Measurements from ENCODE around the gene YIPF6. TPM values are rescaled to one million over a fixed set of nuclear protein-coding genes. Genes with fewer than 3 reads are reported as not detected.

The YIPF6 gene
- total RNA-seq = 10 to 100 TPM; 18.0 to 30.5 (median 25.7) TPM

- no peaks in the 10 kb centered on the region for H3K9me3 ChIP-seq
- H3K36me3 ChIP-seq = no peaks in the 10 kb centered on the region
- peaks cover 14% of the 10 kb centered on the region for H3K4me1 ChIP-seq
- DNase-seq (ENCODE audit: low spot score in 2 of 2) = peak; percentile 82 to 85
- peak within 1 kb of the TSS; percentile 68 for H3K4me3 ChIP-seq
- peak within 1 kb of the TSS; percentile 94 for H3K27ac ChIP-seq
- no peaks in the 10 kb centered on the region for H3K27me3 ChIP-seq
- WGBS = 32% methylated on average over 49 of the region's 68 CpGs
- TF ChIP-seq POLR2AphosphoS5 (IDR thresholded peaks at IDR 0.05) = peak in 2 of 3 donors; percentile 50 to 61
- TF ChIP-seq CTCF (IDR thresholded peaks at IDR 0.05) = no peak
- peak in 1 of 2 donors; percentile 80 for TF ChIP-seq POLR2A (IDR thresholded peaks at IDR 0.05)
- no peak for TF ChIP-seq EP300 (IDR thresholded peaks at IDR 0.05)
These were observed at the start of gene YIPF6 for GRCh38 chrX:68498508-68499379. Gene YIPF6, plus strand, starts transcription at chrX:68499051. Its CDS starts 16 bp downstream, at chrX:68499067.

- Histone ChIP-seq H3K36me3 (no peaks in the 10 kb centered on the region), H3K27me3 (no peaks in the 10 kb centered on the region), H3K4me3 (no peak overlapping the region), H3K27ac (no peak overlapping the region), H3K4me1 (no peaks in the 10 kb centered on the region), H3K9me3 (no peaks in the 10 kb centered on the region)
- 76% methylated on average over 8 of the region's 8 CpGs for WGBS
- no peak for DNase-seq (ENCODE audit: low spot score in 2 of 2)
- TF ChIP-seq EP300 (IDR thresholded peaks at IDR 0.05) (no peak), CTCF (IDR thresholded peaks at IDR 0.05) (no peak), POLR2A (IDR thresholded peaks at IDR 0.05) (no peak), POLR2AphosphoS5 (IDR thresholded peaks at IDR 0.05) (no peak)
These were observed 47.1 kb upstream of the YIPF6 start for GRCh38 chrX:68451720-68452119.

- DNase-seq (ENCODE audit: low spot score in 2 of 2) = no peak
- H3K4me3 ChIP-seq = no peak overlapping the region
- no peak for TF ChIP-seq EP300 (IDR thresholded peaks at IDR 0.05)
- TF ChIP-seq POLR2AphosphoS5 (IDR thresholded peaks at IDR 0.05) = no peak
- no peak for TF ChIP-seq POLR2A (IDR thresholded peaks at IDR 0.05)
- TF ChIP-seq CTCF (IDR thresholded peaks at IDR 0.05) = no peak
- H3K4me1 ChIP-seq = no peaks in the 10 kb centered on the region
- H3K9me3 ChIP-seq = no peaks in the 10 kb centered on the region
- H3K36me3 ChIP-seq = no peaks in the 10 kb centered on the region
- no peak overlapping the region for H3K27ac ChIP-seq
- H3K27me3 ChIP-seq = no peaks in the 10 kb centered on the region
- WGBS = 77% methylated on average over 8 of the region's 8 CpGs
These were observed 44.2 kb upstream of the YIPF6 start for GRCh38 chrX:68454476-68455150.

GRCh38 chrX:68455151-68455510 lies 43.7 kb upstream of the YIPF6 start:
- Histone ChIP-seq H3K27me3 (no peaks in the 10 kb centered on the region), H3K27ac (no peak overlapping the region), H3K4me1 (no peaks in the 10 kb centered on the region), H3K36me3 (no peaks in the 10 kb centered on the region), H3K9me3 (no peaks in the 10 kb centered on the region), H3K4me3 (no peak overlapping the region)
- no peak for DNase-seq (ENCODE audit: low spot score in 2 of 2)
- TF ChIP-seq POLR2A (IDR thresholded peaks at IDR 0.05) (no peak), POLR2AphosphoS5 (IDR thresholded peaks at IDR 0.05) (no peak), CTCF (IDR thresholded peaks at IDR 0.05) (no peak), EP300 (IDR thresholded peaks at IDR 0.05) (no peak)
- 88% methylated on average over 4 of the region's 4 CpGs for WGBS

GRCh38 chrX:68461093-68461492 lies 37.8 kb upstream of the YIPF6 start:
- Histone ChIP-seq H3K4me3 (no peak overlapping the region), H3K4me1 (no peaks in the 10 kb centered on the region), H3K27me3 (no peaks in the 10 kb centered on the region), H3K27ac (no peak overlapping the region), H3K36me3 (no peaks in the 10 kb centered on the region), H3K9me3 (no peaks in the 10 kb centered on the region)
- WGBS = 58% methylated on average over 6 of the region's 6 CpGs
- TF ChIP-seq EP300 (IDR thresholded peaks at IDR 0.05) (no peak), POLR2A (IDR thresholded peaks at IDR 0.05) (no peak), POLR2AphosphoS5 (IDR thresholded peaks at IDR 0.05) (no peak), CTCF (IDR thresholded peaks at IDR 0.05) (no peak)
- DNase-seq (ENCODE audit: low spot score in 2 of 2) = no peak
